Nephron progenitor cell (in vitro differentiated cells): ENCODE results near the gene KIF1B.

Source experiments
- DNase-seq: peaks from one replicate; pipeline ENCODE4 v3.0.0; 2021
- H3K27ac Mint-ChIP-seq: 2 replicates; pipeline ENCODE4 v1.8.0; 2021; ENCODE audit warnings: mild to moderate bottlenecking, moderate library complexity, mixed read lengths
- H3K27me3 Mint-ChIP-seq: 2 replicates; pipeline ENCODE4 v1.8.0; 2021; ENCODE audit warnings: mild to moderate bottlenecking, low read depth, mixed read lengths; ENCODE audit not compliant: poor library complexity
- H3K36me3 Mint-ChIP-seq: 2 replicates; pipeline ENCODE4 v1.8.0; 2021; ENCODE audit warnings: low read depth, mixed read lengths
- H3K4me1 Mint-ChIP-seq: 2 replicates; pipeline ENCODE4 v1.8.0; 2021; ENCODE audit warnings: mixed read lengths
- H3K4me3 Mint-ChIP-seq: 2 replicates; pipeline ENCODE4 v1.8.0; 2021; ENCODE audit warnings: mild to moderate bottlenecking, moderate library complexity, mixed read lengths
- H3K9me3 Mint-ChIP-seq: 2 replicates; pipeline ENCODE4 v1.8.0; 2021; ENCODE audit warnings: mild to moderate bottlenecking, moderate library complexity, mixed read lengths
- CTCF ChIP-seq: fragments of 200-600 bp; sonication (generic); IDR thresholded peaks from 2 replicates; pipeline ENCODE4 v1.5.0; 2021; ENCODE audit warnings: antibody characterized with exemption

KIF1B gene

GRCh38 chr1:10232163-10232562, 21.8 kb downstream of the KIF1B start:
- TF ChIP-seq CTCF: no peak
- H3K36me3 Mint-ChIP-seq: peaks cover 32% of the 10 kb centered on the region
- H3K27me3 Mint-ChIP-seq: no peaks in the 10 kb centered on the region
- peaks cover 6% of the 10 kb centered on the region for H3K9me3 Mint-ChIP-seq
- DNase-seq: no peak
- no peak overlapping the region for H3K27ac Mint-ChIP-seq
- no peaks in the 10 kb centered on the region for H3K4me1 Mint-ChIP-seq
- H3K4me3 Mint-ChIP-seq: no peak overlapping the region

GRCh38 chr1:10236405-10237156, 26.2 kb downstream of the KIF1B start:
- peak overlapping the region; percentile 47 for H3K27ac Mint-ChIP-seq

GRCh38 chr1:10237157-10237539, 26.8 kb downstream of the KIF1B start:
- peaks cover 7% of the 10 kb centered on the region for H3K4me1 Mint-ChIP-seq
- TF ChIP-seq CTCF: no peak
- no peak overlapping the region for H3K4me3 Mint-ChIP-seq
- no peak for DNase-seq
- H3K9me3 Mint-ChIP-seq: no peaks in the 10 kb centered on the region
- H3K27ac Mint-ChIP-seq: no peak overlapping the region
- peaks cover 44% of the 10 kb centered on the region for H3K36me3 Mint-ChIP-seq
- no peaks in the 10 kb centered on the region for H3K27me3 Mint-ChIP-seq

More at GRCh38 chr1:10236405-10237156, 26.2 kb downstream of the KIF1B start:
- no peak for DNase-seq
- Mint-ChIP-seq H3K4me1 (peaks cover 2% of the 10 kb centered on the region), H3K27me3 (no peaks in the 10 kb centered on the region), H3K4me3 (no peak overlapping the region), H3K9me3 (no peaks in the 10 kb centered on the region), H3K36me3 (peaks cover 39% of the 10 kb centered on the region)
- TF ChIP-seq CTCF: no peak

- DNase-seq: no peak
- Mint-ChIP-seq H3K27ac (no peak overlapping the region), H3K36me3 (peaks cover 69% of the 10 kb centered on the region), H3K4me3 (no peak overlapping the region), H3K9me3 (peaks cover 8% of the 10 kb centered on the region), H3K27me3 (no peaks in the 10 kb centered on the region), H3K4me1 (peaks cover 7% of the 10 kb centered on the region)
- no peak for TF ChIP-seq CTCF
Measured at GRCh38 chr1:10242135-10242534, 31.8 kb downstream of the KIF1B start.

- no peak for DNase-seq
- Mint-ChIP-seq H3K9me3 (peaks cover 8% of the 10 kb centered on the region), H3K36me3 (peaks cover 69% of the 10 kb centered on the region), H3K4me3 (no peak overlapping the region), H3K27me3 (no peaks in the 10 kb centered on the region), H3K27ac (no peak overlapping the region), H3K4me1 (peaks cover 7% of the 10 kb centered on the region)
- TF ChIP-seq CTCF: no peak
Measured at GRCh38 chr1:10242811-10243210, 32.4 kb downstream of the KIF1B start.

- Mint-ChIP-seq H3K27ac (no peak overlapping the region), H3K4me3 (no peak overlapping the region)
- TF ChIP-seq CTCF: no peak
Measured at GRCh38 chr1:10245674-10246073, 35.3 kb downstream of the KIF1B start.

More at GRCh38 chr1:10245674-10246073, 35.3 kb downstream of the KIF1B start:
- DNase-seq: no peak
- Mint-ChIP-seq H3K27me3 (peaks cover 3% of the 10 kb centered on the region), H3K36me3 (peaks cover 78% of the 10 kb centered on the region), H3K4me1 (peaks cover 11% of the 10 kb centered on the region), H3K9me3 (peaks cover 21% of the 10 kb centered on the region)
